ENCODE measurements around the gene ARNT2.
A peak's percentile ranks its signal among the peaks of the same experiment; 100 is the strongest.

Gene ARNT2

DNA sequence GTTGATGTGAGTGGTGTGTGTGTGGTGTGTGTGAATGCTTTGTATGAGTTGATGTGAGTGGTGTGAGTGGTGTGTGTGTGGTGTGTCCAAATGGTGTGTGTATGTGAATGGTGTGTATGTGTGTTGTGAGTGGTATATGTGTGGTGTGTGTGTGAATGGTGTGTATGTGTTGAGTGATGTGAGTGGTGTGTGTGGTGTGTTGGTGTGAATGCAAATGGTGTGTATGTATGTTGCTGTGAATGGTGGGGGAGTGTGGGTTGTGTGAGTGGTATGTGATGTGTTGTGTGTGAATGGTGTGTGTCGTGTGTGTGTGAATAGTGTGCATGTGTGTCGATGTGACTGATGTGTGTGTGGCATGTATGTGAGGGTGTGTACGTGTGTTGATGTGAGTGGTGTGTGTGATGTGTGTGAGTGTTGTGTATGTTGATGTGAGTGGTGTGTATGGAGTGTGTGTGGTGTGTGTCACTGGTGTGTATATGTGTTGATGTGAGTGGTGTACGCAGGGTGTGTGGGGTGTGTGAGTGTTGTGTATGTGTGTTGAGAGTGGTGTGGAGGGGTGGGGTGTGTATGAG, 40.6 kb downstream of the ARNT2 start:
- DNase-seq: no peak

DNA sequence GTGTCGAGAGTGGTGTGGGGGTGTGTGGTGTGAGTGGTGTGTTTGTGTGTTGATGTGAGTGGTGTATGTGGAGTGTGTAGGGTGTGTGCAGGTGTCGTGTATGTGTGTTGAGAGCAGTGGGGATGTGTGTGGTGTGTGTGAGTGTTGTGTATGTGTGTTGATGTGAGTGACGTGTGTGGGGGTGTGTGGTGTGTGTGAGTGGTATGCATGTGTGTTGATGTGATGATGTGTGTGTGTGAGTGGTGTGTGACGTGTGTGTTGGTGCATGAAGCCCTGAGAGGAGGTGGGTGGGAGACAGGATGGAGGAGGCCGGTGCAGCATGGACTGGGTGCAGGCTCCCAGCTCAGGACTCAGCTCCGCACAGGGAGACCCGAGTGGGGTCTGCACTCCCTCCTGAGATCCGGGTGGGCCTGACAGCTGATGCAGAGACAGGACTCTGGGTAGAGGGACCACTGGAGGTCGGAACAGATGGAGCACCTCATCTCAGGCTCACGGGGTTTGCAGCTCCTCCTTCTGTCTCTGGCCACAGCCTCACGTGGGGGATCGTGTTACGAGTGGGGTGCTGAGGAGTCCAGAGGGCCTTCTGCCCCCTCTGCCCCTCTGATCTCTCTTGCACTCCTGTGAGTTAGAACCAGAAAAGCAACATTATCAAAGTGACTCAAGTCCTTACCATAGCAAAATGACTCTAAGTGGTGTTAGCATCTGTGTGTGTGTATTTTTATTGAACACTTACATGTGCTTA, 41.3 kb downstream of the ARNT2 start:
- no peak for DNase-seq

DNA sequence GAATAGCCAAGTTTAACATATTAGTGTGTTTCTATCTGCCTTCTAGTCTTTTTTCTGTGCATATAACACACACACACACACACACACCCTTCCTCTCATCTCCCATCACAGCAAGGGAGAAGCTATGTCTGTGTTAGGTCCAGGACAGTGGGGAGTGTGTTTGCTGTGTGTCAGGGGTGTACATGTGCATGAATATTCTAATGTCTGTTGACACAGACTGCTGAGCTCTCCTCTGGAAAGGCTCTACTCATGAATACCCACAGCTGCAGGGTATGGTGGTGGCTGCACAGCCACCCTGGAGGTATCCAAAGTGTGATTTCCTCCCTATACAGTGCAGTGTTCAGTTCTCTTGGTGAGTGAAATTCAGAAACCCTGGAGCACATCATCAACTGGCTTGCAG, 42.9 kb downstream of the ARNT2 start:
- no peak for DNase-seq

DNA sequence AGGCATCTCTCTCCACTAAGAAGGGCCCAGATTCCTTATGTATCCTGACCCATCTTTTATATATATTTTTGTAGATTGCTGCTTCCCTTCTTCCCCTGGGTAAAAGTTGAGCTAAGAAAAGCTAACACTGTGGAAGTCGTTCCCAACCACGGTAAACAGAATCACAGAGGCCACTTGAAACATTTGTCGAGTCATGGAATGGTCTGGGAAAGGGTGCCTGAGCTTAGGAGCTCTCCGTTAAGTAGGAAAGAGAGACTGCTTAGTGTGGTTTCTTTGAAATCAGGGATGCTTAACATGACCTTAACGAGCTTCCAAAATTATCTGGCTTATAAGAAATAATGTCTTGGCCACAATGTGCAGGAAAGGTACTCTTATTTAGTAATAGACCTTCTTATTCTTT, 45.6 kb downstream of the ARNT2 start:
- DNase-seq: no peak

DNA sequence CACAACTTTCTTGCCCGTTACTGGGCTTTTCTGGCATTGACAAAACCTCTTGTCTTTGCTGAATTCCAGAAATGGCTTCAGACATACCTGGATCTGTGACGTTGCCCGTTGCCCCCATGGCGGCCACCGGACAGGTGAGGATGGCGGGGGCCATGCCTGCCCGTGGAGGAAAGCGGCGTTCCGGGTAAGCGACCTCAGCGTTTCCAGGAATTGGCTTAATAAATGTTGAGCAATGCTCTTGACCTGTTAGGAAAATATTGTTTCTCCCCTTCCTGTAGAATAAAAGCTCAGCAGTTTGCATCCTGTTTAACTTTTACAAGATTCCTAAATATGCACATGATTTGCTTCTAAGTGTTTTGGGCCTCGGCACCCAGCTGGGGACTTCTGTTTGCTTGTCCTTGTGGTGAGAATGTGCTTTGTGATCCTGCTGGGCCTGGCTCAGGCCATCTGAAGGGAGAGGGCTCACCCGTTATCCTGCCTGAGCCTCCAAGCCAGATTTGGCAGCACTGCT, 46.7 kb downstream of the ARNT2 start:
- DNase-seq: no peak

DNA sequence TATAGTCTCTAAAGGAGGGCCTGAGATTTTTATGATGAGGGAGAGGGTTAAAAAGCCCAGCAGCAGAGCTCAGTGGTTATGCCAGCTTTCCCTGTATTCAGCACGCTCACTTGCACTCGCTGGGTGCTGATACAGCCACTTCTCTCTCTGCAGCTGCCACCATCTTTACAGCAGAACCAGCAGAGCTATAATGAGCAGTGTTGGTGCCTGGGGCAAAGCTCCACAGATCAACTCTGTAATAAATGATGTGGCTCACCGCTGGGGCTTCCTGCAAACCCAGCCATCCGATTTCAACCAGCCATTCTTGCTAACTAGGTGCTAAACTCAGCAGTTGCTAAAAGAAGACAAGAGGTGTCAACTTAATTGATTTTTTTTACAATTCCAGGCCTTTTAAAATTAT, 48.0 kb downstream of the ARNT2 start:
- no peak for DNase-seq

DNA sequence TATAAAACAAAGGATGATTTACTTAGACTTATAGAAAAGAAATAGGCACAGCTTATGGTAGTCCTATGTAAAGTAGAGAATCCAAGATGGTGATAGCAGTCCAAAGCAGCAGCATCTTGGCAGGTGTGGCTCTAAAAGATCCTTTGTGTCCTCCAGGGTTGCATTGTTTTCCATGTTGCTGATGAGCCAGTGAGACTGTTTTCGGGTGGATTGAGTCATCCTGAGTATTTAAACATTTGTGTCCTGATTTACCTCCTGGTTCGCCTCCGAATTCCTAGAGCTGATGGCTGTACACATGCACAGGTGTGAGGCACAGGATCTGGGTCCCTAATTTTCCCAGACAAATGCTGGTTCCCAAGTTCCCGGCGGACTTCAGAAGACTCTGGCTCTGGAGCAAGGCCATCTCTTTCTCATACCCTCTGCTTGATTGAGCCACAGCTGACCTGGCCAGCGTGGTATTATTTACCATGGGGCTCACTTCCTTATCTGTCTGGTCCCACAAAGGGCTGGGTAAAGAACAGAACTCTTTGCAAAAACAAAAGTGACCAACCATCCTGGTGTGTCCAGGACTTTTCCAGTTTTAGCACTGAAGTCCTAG, 51.0 kb downstream of the ARNT2 start:
- no peak for DNase-seq

DNA sequence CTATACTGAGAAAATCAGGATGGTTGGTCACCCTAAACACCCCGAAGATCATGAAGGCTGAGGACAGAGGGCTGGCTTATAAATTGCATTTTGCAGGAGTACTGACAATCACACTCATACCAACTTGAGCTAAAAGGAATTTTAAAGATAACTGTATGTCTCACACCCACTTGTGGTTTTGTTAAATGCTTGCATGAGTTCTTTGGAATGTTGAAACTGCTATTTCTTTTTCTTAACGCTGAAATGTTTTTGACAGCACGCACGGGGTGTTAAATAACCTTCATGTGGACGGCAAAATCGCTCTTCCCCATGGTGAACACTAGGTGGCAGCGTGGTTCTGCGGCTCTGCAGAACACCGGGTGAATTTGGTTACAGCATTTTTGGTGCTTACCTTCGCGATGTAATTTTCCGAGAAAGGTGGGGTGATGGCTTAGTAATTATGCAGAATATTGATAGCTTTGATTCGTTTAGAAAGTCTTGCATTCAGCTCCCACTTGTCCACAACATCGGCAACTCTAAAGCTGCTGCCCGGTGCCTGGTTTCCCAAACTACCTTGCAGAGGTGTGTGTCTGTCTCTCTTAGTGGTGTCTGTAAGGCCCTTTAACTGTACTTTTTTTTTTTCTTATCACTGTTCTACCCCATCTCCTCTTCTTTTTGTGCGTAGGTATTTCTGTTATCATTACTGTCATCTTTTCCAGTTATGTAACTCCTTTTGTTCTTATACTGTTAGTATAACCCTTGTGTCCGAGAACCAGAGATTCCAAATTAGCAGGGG, 51.7 kb downstream of the ARNT2 start:
- peak; percentile 56 for DNase-seq

DNA sequence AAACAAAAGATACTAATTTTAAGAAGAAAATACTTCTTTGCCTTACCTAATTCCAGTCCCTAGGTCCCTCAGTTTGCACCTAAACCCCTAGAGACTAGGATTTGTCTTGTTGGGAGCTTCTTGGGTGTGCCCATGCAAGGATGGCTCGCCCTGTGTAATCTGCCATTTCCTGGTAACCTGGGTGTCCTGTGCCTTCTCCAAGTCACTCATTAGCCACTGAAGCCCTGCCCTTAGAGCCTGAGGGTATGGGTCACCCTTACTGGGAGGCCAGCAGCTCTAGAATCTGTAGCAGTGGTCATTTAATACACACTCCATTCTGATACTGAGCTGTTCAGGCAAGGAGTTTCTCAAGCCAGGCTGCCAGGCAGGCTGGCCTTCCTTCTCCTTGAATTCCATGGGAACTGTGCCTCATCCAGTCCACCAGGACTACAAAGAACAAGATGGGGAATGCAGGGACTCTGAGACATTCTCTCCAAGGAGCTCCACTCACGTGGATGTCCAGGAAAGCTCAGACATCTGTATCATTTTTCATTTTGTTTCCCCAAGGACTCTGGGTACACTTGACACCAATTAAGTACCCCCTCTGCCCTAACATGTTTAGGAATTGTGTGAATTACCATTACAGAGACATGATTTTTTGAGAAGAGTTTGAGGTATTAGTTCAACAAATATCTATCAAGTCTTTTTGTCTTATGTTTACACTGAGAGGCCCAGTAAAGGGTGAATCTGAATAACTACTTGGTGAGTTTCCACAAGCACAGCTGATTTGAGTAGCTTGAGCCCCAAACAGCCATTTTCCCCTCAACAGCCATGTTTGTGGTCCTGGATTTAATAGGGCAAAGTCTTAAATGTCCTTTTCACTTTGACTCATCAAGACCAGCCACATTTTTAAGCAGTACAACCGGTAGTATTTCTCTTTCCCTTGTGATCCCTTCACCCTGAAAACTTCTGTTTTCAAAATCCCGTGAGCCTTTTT, 52.6 kb downstream of the ARNT2 start:
- no peak for DNase-seq

DNA sequence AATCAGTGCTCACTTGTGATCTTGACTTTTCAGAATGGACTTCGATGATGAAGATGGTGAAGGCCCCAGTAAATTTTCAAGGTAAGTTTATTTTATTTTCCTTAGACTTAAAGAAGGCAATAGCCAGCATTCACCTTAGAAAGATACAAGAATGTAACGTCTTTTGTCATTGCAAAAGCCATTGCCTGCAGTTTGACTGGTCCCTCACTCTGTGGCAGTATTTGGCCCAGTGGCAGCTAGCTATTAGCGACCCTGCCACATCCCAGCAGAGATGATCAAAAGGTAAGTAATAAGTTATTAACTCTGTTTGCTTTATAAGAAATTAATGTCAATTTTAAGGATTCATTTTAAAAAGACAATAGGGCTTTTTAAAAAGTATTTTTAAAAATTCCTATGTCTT, 53.7 kb downstream of the ARNT2 start:
- no peak for DNase-seq

DNA sequence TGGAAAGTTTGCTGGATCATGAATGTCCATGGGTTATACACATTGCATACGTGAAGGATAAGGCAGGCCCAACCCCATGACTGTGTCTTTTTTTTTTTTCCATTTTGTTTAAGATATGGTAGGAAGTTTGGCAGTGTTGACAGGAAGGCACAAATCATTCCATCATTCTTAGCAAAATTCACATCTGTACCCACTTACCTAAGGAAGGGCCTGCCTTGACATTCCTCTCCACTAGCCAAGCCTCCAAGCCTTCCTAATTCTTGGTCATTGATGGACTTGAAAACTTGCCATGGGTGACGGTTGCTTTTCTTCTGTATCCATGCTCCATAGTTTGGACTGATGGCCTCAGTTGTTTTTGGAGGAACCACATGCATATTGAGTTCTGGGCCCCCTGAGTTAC, 54.4 kb downstream of the ARNT2 start:
- DNase-seq: no peak

DNA sequence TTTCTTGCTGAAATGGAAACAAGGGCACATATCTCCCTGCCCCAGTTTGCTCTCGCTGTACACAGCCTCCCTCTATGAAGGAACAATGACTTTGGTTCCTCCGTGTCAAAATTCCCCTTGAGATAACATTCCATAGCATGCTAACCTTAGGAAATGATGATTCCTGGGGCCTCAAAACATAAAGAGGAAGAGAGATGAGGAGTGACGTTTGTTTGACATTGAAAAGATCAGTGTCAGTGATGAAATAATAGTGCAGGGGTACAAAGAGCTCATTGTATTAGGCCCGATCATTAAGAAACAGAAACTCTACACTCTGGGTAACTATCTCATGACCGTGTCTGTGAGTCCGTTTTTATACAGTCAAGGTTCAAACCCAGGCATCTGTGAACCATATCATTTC, 55.2 kb downstream of the ARNT2 start:
- DNase-seq: no peak

DNA sequence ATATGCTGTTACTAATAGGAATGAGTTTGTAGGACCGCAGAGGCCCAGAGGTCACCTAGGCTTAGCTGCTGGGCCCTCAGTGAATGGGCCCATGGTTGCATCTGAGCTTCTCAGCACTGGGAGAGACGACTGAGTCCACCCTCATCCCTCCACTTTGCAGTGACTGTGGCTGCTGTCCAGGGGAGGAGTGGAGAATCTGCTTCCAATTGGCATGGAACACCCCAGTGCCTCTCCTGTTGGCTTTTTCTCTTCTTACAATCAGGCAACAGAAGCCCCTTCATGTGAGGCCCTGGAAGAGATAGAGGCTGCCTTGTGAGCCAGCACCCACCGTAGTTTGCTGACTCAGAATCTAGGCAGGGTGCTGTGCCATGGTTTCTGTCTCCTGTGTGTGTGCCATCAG, 55.6 kb downstream of the ARNT2 start:
- DNase-seq: no peak

DNA sequence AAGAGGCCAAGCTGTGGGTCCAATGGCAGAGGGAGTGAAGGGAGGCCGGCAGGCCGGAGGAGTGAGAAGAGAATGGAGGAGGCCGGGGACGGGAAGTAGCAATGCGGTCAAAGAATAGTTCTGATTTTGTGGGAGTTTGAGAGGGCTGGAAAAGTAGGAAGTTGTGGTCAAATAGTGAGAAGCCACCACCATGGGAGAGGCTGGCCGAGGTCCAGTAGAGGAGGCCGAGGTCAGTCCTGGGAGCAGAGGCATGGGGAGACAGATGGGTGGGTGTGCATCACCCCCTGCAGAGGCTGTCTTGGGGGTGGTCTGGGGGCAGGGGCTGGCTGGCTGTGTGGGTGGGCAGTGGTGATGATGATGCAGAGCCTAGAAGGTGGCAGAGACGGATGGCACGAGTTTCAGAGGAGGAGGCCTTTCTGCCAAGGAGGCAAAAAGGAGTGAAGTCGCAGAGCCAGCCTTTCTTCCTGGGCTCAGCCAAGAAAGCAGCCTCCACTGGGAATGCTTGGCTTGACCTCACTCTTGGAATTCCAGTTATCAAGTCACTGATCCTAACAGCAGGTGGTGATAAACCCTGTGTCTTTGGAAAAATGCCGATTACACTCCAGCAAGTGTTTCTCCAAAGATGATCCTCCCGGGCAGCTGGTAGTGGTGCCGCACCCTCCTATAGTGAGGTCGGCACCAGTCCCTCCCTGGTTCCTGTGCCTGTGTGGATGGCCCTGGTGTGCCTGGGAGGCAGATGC, 57.3 kb downstream of the ARNT2 start:
- peak; percentile 42 for DNase-seq

DNA sequence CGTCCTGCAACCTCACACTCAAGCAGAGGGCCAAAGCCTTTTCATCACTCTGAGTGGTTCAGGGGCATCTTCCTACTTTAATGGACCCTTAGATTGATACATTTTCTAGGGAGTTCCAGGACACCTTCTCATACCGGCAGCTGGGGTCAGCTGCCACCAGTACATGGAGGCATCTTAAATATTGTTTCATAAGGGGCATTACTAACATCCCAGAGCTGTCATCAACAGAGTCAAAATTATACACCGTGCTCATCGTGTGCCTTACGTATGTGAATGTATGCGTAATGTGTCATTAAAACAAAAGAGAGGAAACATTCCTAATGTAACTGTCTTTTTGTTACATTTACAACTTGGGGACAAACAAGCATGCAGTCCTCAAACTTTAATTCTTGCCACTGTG, 57.9 kb downstream of the ARNT2 start:
- no peak for DNase-seq

DNA sequence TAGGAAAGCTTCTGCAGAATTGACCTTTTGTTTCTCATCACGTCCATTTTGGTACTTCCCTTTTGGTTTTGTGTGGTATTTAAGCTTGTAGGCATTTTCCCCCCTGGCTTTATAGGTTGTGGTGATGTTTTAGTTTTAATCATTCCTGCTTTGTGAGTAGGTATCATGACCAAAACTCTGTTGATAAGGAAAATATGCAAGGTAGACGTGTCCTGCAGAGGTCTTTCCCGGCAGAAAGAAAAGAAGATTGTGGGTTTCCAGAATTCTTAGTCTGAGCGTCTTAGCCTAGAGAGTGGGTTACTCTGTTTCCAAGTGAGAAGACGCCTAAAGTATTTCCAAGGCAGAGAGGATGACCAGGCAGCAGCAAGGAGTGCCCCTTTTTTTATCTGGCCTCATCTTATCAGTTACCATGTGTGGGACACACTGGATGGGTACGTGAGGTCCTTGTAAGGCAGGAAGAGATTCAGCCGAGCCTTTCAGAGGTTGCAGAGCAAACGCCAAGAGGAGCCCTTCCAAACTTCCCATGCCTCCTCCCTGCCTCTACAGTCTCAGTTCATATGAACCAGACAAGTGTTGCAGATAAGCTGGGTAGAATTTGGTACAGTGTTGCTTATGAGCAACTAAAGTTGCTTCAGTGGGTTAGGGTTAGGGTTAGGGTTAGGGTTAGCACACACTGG, 58.8 kb downstream of the ARNT2 start:
- DNase-seq: no peak

DNA sequence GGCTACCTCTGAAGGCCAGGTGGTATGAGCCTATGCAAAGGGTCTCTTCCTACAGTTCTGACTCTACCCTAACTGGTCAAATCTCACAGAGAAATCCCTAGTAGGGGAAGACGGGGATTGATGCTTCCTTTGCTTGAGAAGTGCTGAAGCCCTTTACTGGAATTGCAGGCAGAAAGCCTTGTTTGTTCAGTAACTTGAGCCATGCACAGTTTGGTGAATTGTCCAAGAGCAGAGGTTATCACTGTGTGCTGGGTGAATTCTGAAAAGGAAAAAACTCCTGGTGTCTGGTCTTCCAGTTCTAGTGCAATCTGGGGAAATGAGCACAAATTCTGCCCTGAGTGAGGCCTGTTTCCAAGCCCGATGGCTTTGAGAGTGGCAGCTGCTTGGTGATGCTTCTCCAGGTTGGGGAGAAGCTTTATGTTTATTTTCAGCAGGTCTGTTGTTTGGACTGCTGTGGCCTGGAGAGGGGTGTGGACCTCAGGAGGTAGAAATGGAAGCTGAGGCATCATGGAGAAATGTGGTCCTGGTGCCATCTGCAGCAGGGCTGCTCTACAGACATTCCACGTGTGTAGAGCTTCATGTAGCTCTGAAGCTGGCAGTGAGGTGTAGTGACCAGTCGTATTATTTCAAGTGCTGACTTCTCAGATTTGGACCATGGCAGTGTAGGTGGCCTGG, 60.9 kb downstream of the ARNT2 start:
- no peak for DNase-seq

DNA sequence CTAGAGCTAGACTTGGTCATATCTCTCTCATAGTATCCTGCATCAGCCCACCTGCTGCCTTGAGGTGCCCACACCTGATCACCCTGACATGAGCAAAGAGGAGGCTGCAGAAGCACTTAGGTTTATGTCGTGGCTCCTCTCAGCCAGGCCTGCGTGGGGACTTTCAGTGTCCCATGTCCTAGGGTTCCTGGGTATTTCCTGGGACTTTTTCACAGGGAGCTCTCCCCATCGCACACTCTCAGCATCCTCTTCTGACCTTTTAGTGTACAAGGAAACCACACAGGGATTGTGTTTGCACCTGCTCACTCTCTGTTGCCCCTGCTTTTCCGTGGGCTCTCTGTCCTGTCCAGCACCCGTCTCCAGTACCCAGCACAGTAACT, 61.4 kb downstream of the ARNT2 start:
- no peak for DNase-seq

DNA sequence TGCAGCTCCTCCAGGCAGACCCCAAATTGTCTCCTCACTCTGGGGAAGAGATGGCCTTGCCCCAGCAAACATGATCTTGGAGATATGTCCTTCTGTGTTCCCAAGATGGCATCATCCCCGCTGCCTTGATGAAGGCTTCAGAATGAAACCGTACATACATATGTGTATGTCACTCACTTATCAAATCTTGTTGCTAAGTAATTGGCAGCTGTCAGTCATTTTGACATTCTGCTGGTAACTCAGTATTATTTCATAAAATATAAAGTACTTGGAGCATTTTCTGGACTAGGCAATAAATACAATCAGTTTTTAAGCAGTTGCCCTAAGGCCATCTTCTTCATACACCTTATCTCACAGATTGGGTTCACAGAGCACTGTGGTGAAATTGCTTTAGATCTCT, 62.4 kb downstream of the ARNT2 start:
- no peak for DNase-seq

DNA sequence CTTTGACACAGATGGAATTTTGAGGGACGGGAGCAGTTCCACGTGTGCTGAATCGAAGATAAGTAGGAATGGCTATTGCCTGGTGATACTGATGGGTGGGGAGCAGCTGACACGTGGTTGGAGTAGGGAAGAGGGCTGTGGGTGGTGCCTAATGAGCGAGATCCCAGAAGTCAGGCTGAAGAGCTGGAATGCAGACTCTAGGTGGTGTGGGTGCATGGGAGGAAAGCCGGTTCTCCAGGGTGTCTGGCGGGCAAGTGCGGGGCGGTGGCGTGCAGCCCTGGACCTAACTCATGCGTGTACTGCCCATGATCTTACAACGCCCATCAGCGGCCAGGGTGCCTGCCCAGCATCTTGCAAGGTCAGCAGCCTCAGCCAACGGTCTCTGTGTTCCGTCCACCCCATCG, 63.1 kb downstream of the ARNT2 start:
- no peak for DNase-seq

DNA sequence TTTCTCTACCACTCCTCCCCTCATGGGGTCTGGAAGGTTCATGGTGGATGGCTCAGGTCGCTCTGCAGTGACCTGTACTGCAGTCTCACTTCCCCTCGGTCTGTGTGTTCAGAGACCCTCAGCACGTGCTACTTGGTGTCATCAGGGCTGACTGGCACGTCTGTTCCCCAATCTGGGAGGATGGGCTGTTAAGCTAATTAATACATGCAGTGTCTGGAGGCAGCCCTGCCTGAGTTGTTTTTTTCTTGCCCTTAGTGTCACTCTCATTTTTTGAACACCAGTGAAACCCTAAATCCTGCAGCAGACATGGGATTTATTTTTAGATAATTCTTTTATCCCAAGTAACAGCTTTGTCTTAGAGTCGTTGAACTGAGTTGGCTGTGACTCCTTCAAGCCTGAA, 64.6 kb downstream of the ARNT2 start:
- no peak for DNase-seq
